Measurements from ENCODE around the gene GALNT12. TPM values are rescaled to one million over a fixed set of nuclear protein-coding genes. Genes with fewer than 3 reads are reported as not detected.

The GALNT12 gene
- total RNA-seq, 4 donors from 2014 or later: 0.55 to 1.6 (median 1.1) TPM

GRCh38 chr9:98794802-98795201, 12.7 kb upstream of the GALNT12 start:
- TF ChIP-seq CTCF (IDR thresholded peaks at IDR 0.05 in 4 of 5, conservative IDR thresholded peaks at IDR 0.05 in 1 of 5) (no peak), POLR2A (IDR thresholded peaks at IDR 0.05) (no peak)
- no peak overlapping the region for H3K27ac ChIP-seq
- no peaks in the 10 kb centered on the region for H3K9me3 ChIP-seq
- peaks cover 11 to 14% of the 10 kb centered on the region in 2 donors for H3K4me1 ChIP-seq
- no peaks in the 10 kb centered on the region for H3K36me3 ChIP-seq
- ATAC-seq (no peak), DNase-seq (no peak)
- in situ Hi-C loops (cut with MboI; ENCODE audit: low sequenced_read_pairs in 4 of 4) (loop anchor here in 1 of 4 donors (25.0 kb wide), 2 partner anchors 733 to 883 kb away; partner anchors contain the start of genes NANS and TRMO), intact Hi-C loops (cut with DNase I; ENCODE audit: low total_unique reads) (loop anchor here (10.0 kb wide), 3 partner anchors 310 to 1160 kb away; partner anchors contain the start of genes ANP32B, NCBP1, TGFBR1 and TSTD2)
- no peak overlapping the region for H3K4me3 ChIP-seq
- no peaks in the 10 kb centered on the region for H3K27me3 ChIP-seq

DNA sequence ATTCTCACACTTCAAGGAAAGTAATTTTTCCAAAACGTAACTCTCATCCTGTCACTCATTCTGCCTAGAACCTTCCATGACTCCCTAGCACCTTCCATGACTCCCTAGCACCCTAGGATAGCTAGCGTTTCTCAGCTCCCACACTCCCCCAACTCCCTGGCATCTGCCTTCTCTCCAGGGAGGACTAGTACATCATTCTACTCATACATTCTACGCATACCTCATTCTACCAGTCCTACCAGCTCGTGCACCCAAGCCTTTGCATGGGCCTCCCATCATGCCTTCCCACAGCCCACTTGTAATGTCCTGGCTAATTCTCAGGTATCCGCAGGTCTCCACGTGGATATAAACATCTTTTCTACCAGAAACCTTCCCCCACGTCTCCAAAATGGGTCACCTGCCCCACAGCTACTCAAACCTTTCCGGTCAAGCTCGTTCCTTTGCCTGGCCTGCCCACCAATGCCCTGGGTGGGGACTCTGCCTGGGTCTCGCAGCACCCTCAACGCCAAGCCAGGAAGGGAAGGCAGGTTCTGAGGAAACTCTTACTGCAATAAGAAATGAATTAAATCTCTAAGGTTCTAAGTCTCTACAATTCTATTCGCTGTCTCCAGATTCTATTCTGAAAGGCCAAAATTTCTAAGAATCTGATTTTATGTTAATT, 12.0 kb upstream of the GALNT12 start:
- DNase-seq: no peak
- Histone ChIP-seq H3K4me3 (peak overlapping the region; percentile 60 to 85 (median 65)), H3K27me3 (no peaks in the 10 kb centered on the region), H3K27ac (peak overlapping the region; percentile 48 to 69 (median 53)), H3K36me3 (no peaks in the 10 kb centered on the region), H3K9me3 (no peaks in the 10 kb centered on the region), H3K4me1 (peaks cover 11 to 14% of the 10 kb centered on the region in 2 donors)
- intact Hi-C loops (cut with DNase I; ENCODE audit: low total_unique reads): loop anchor here (10.0 kb wide), 3 partner anchors 309 to 1161 kb away; partner anchors contain the start of genes ANP32B, NCBP1, TGFBR1 and TSTD2
- TF ChIP-seq POLR2A (IDR thresholded peaks at IDR 0.05) (no peak), CTCF (IDR thresholded peaks at IDR 0.05 in 4 of 5, conservative IDR thresholded peaks at IDR 0.05 in 1 of 5) (no peak)
- ATAC-seq: no peak
- in situ Hi-C loops (cut with MboI; ENCODE audit: low sequenced_read_pairs in 4 of 4): loop anchor here in 1 of 4 donors (25.0 kb wide), 2 partner anchors 733 to 883 kb away; partner anchors contain the start of genes NANS and TRMO

- H3K4me1 ChIP-seq: peaks cover 9 to 11% of the 10 kb centered on the region in 2 donors
- in situ Hi-C loops (cut with MboI; ENCODE audit: low sequenced_read_pairs in 4 of 4): loop anchor here in 1 of 4 donors (25.0 kb wide), 2 partner anchors 734 to 884 kb away; partner anchors contain the start of genes NANS and TRMO
These were observed 11.5 kb upstream of the GALNT12 start for GRCh38 chr9:98795970-98796363.

More at GRCh38 chr9:98795970-98796363, 11.5 kb upstream of the GALNT12 start:
- DNase-seq (no peak), ATAC-seq (peak; percentile 35 to 47)
- no peaks in the 10 kb centered on the region for H3K9me3 ChIP-seq
- peak overlapping the region; percentile 60 to 85 (median 65) for H3K4me3 ChIP-seq
- no peaks in the 10 kb centered on the region for H3K36me3 ChIP-seq
- H3K27me3 ChIP-seq: no peaks in the 10 kb centered on the region
- TF ChIP-seq CTCF (IDR thresholded peaks at IDR 0.05 in 4 of 5, conservative IDR thresholded peaks at IDR 0.05 in 1 of 5) (no peak), POLR2A (IDR thresholded peaks at IDR 0.05) (no peak)
- peak overlapping the region; percentile 48 to 69 (median 53) for H3K27ac ChIP-seq
- intact Hi-C loops (cut with DNase I; ENCODE audit: low total_unique reads): loop anchor here (10.0 kb wide), 3 partner anchors 309 to 1161 kb away; partner anchors contain the start of genes ANP32B, NCBP1, TGFBR1 and TSTD2

Measured in gastrocnemius medialis (tissue), 4 donors.